T follicular helper cell (primary cell): ENCODE data around the gene GAB1.

Source experiments
- DNase-seq: peaks from one replicate; pipeline ENCODE4 v3.0.0-alpha.2; 2020; ENCODE audit warnings: low read depth

The GAB1 gene

DNA sequence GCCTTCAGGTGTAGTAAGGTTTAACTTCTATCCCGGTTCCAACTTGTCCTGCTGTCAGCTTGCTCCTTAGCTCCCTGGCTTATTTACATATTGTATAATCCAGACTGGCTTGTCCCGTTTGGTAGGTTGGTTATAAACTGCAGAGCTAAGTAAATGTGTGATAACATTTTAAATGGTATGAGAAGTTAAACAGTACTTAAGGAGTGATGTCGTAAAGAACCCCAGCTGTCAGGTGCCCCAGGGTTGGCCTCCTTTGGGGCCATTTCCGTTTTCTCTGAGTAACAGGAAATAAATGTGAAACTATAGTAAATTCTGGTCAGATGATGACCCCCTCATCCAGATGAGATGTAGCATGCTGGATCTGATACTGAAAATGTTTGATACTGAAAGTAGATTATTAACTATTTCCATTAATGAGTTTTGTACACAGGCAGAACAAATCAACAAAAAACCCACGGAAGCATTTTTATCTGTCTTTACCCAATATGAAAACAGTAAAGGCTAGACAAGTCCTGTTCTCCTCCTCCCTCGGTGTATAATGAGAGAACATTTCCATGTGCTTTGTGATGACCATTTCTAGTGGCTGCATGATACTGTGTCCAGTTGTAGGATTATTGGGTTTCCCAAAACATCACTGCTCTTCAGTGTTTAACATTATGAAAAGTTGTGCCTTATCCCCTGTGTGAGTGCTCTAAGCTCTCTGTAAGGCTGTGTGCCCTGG is 22.4 kb downstream of the GAB1 start:
- DNase-seq, result no peak

DNA sequence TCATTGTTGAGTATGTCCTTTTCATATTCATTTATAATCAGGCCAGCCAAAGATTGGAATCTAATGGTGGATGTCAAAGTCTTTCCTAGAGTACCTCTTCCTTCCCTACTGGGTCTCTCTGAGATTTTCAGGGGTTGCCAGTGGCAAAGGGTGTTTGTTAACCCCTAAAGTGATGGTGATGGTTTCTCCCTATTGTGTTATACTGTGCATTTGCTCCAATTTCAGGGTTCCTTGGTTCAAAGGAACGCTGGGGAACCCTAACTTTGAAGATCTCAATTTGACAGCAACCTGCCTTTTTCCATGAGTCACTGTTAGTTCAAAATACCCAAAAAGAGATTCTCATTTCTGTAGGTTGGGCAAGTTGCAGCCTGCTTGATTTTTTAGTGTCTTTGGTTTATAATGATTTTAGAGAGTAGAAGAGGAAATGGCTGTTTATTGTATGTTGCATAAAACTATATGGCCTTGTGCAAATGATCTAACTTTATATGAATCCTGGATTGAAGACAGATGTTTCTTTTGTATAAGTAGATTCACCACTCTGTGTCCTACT is 23.0 kb downstream of the GAB1 start:
- DNase-seq, result no peak

GRCh38 chr4:143360838-143361625 is 24.4 kb downstream of the GAB1 start:
- no peak for DNase-seq

- DNase-seq, result no peak
These were observed 25.8 kb downstream of the GAB1 start for GRCh38 chr4:143362349-143363046.

GRCh38 chr4:143363332-143363731 is 26.7 kb downstream of the GAB1 start:
- DNase-seq, result no peak

DNA sequence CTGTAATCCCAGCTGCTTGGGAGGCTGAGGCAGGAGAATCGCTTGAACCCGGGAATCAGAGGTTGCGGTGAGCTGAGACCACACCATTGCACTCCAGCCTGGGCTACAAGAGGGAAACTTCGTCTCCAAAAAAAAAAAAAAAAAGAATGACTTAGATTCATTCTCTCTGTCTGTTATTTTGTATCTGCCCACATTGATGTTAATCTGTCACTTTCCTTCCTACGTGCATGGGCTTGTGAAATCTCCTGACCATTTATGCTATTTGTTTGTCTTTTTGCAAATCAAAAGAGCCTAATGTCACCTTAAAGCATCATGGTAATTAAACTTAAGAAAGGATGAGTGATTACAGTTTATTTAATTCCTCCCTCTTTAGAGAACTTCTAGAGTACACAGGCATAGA is 27.4 kb downstream of the GAB1 start:
- DNase-seq, result no peak

- DNase-seq, result no peak
These were observed 31.2 kb downstream of the GAB1 start for GRCh38 chr4:143367863-143368262.

GRCh38 chr4:143369552-143369951 is 32.9 kb downstream of the GAB1 start:
- DNase-seq, result no peak

DNA sequence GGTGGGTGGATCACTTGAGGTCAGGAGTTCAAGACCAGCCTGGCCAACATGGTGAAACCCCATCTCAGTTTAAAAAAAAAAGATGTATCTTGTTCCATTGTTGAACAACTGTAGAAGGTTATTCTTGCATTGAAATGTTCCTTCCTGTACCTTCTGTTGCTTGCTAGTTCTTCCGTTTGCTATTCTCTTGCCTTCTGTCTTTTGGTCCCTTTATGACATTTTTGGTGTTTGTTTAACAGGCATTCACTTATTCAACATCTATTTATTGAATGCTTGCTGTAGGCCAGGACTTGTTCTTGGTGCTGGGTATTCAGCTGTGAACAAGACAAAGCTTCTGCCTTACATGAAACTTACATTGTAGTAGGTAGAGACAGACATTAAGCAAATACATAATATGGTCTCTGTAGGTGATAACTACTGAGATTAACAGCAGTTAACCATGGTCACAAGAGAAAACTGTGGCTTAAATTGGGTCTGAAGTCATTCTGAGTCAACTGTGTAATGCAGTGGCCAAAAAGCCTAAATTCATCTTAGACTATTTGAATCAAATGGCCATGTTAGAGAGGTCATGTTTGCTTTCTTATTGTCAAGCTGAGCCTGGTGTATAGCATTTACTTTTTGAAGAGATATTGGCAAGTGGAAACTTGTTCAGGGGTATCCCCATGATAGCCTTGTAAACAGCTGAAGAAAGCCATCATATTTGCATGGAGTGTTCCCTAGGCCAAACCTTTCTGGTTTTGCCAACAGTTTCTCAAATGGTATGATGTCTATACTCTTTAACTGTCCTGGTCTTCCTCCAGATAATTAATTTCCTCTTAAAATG is 35.6 kb downstream of the GAB1 start:
- no peak for DNase-seq

DNA sequence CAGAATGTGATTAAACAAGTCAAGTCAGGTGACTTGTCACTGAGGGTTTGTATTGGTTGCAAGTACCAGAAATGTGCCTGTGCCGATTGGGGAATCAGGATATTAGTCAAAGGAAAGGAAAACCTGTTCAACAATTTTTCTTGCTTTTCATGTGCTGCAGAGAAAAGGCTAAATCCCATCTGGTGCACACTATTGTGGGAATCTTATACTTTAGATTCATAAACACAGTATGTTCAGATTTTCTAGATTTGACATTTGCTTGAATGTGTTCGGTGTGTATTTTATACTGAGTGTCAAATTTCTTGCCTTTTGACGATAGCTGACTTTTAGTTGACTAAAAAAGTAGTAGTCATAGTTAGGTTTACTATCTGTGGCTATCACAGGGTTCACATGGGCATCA is 37.6 kb downstream of the GAB1 start:
- no peak for DNase-seq

DNA sequence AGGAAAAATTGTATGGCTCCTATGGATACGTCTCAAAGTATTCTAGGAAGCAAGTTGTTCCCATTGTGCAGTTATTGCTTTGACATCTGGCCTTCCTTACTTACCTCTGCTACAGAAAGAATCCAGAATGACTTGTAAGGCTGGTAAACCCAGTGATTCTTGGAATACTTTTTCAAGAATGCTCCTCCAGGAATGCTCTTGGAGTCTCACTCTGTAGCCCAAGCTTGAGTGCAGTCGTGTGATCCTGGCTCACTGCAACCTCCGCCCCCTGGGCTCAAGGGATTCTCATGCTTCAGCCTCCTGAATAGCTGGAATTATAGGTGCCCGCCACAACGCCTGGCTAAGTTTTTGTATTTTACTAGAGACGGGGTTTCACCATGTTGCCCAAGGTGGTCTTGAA is 38.1 kb downstream of the GAB1 start:
- no peak for DNase-seq

- DNase-seq, result no peak
These were observed 38.8 kb downstream of the GAB1 start for GRCh38 chr4:143375326-143376073.

DNA sequence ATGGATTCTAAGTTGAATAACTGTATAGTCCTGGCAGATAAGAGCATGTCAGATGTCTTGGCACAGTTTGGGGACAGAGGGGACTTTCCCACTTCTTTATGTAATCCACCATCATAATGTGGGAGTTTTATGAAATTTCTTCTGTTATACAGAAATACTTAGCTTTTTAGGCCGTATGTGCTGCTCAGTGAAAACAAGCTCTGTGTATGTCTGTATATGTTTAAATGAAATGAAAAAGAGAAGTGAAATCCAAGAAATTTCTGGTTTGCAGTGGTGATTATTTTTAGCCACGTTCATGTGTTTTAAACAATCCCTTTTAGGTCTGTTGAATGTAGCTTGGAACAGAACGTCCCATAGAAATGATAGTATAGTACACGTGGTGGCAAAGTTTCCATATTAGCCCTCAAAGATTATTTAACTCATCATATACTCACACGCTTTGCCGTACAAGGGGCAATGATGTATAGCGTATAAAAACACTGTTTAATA is 41.0 kb downstream of the GAB1 start:
- DNase-seq, result no peak

DNA sequence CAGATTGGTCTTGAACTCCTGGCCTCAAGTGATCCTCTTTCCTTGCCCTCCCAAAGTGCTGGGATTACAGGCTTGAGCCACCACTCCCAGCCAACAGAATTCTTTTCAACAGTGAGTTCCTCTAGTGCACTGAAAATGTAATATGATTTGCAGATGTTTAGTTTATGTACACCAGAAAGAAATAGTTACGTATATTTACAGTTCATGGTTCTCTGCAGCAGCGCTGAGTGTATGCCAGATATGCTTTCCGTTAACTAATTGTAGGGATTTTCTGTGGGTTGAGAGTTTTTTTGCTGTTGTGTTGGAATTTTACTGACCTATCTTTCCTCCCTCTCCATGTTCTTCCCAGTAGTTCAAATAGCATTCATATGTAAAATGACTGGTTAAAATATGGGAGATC is 44.0 kb downstream of the GAB1 start:
- DNase-seq, result no peak

GRCh38 chr4:143381189-143382118 is 44.8 kb downstream of the GAB1 start:
- no peak for DNase-seq

DNA sequence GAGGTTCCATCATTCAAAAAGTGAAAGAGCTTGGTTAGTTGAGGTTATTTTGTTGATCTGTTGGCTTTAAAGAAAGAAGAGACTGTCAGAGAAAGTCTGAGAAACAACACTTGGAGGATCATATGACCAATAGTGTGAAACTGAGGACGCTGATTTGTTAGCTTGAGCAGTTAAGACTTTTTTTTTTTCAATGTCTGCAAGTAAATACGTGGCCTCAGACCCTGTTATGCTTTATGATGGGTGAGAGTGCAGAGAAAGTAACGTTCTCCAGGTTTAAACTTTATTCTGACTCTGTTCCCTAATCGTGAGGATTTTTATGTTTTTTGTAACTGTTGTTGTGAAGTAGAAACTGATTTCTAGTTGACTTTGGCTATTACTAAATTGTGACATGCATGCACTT is 45.9 kb downstream of the GAB1 start:
- DNase-seq, result no peak

DNA sequence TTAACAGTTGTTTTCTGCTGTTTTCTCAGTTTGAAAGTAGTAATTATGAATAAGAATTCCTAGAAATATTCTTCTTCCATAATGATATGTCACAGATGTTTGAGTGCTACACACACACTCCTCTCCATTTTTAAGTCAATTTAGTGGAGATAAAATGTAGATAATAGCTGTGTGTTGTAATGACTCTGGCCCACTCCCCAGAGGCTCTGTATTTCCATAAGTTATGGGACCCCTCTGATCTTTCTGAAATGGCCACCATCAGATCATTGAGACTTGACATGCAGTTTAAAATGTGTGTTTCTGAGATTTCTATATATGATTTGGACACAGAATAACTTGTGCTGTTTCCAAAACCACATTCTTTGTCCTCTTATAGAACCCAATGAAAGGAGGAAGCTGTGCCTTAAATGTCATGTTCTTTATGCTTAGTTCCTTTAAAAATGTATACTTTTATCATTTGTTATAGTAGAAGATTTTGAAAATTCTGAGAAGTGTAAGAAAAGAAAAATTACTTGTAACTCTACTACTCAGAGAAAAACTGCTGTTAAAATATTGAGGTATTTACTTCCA is 46.4 kb downstream of the GAB1 start:
- DNase-seq, result no peak

DNA sequence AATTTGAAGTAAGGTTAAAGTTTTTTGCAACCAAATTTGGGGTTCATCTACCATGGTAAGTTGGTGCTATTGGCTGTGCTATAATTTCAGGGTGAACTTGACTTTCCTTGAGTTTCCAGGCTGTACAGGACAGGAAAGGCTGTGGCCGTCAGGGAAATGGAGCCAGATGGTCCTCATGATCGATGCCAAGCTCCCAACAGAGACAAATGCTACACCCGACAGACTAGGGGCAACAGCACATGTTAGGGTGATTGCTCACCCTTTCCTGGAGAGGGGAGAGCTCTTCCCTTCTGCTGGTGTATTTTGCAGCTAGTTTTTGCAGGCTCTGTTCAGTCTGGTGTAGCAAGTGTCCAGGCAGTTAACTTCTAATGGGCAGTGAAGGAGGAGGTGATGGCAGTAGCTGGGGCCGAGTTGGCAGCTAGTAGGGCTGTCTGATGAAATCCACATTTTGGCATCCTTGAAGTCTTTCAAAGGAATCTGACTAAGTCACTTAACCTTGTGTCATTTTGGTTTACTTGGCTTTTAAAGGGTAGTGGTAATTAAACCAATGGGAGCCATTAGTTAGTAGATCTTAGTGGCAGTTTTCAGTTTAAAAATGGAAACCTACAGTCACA is 47.8 kb downstream of the GAB1 start:
- DNase-seq, result no peak

- DNase-seq, result no peak
These were observed 50.1 kb downstream of the GAB1 start for GRCh38 chr4:143386812-143387211.
